Keratinocyte (primary cell): ENCODE data around the gene OBSL1. TPM values are rescaled to one million over a fixed set of nuclear protein-coding genes. Genes with fewer than 3 reads are reported as not detected.

Source experiments
- DNase-seq: peaks from one replicate; pipeline ENCODE4 v3.0.0-alpha.2; 2011; ENCODE audit warnings: low read depth, missing footprints, low spot score
- FAIRE-seq: peaks from 2 replicates; lab custom pipeline; 2011; peaks lifted over from hg19 to GRCh38; lab: Jason Lieb, UNC
- H2AFZ ChIP-seq: 2 replicates; pipeline ENCODE4 v1.6.0; 2012; ENCODE audit warnings: low read length, control low read depth, inconsistent platforms; ENCODE audit not compliant: control insufficient read depth
- H3K27ac ChIP-seq: 2 replicates; pipeline ENCODE4 v1.5.1; 2011; ENCODE audit warnings: low read length; ENCODE audit not compliant: control insufficient read depth, insufficient read depth
- H3K27me3 ChIP-seq: 3 replicates; pipeline ENCODE4 v1.6.0; 2011; ENCODE audit warnings: low read length; ENCODE audit not compliant: control insufficient read depth, insufficient read depth; ENCODE audit errors: extremely low read depth
- H3K36me3 ChIP-seq, 2 experiments: 2 replicates in 1 of 2; 3 replicates in 1 of 2; pipeline ENCODE4 v1.5.1; 2011; ENCODE audit warnings: low read length in 2 of 2, mild to moderate bottlenecking in 1 of 2; ENCODE audit not compliant: control insufficient read depth in 2 of 2, insufficient read depth in 2 of 2; ENCODE audit errors: extremely low read depth in 1 of 2
- H3K4me1 ChIP-seq: 3 replicates; pipeline ENCODE4 v1.5.1; 2011; ENCODE audit warnings: low read length; ENCODE audit not compliant: control insufficient read depth, insufficient read depth; ENCODE audit errors: extremely low read depth
- H3K4me2 ChIP-seq: 3 replicates; pipeline ENCODE4 v1.6.0; 2011; ENCODE audit warnings: low read depth, low read length; ENCODE audit not compliant: control insufficient read depth, insufficient read depth; ENCODE audit errors: extremely low read depth
- H3K4me3 ChIP-seq, 3 experiments: fragments of 200-600 bp in 1 of 3; sonication (generic) in 1 of 3; 2 replicates in 2 of 3; 3 replicates in 1 of 3; pipeline ENCODE4 v1.5.1; 2011 to 2016; ENCODE audit warnings: low read length in 3 of 3, mild to moderate bottlenecking in 3 of 3, control low read depth in 2 of 3, inconsistent platforms in 1 of 3, low read depth in 1 of 3, mixed read lengths in 1 of 3, mixed run types in 1 of 3, moderate library complexity in 1 of 3; ENCODE audit not compliant: control insufficient read depth in 2 of 3, insufficient read depth in 2 of 3; ENCODE audit errors: extremely low read depth in 1 of 3
- H3K79me2 ChIP-seq: 2 replicates; pipeline ENCODE4 v1.6.0; 2012; ENCODE audit warnings: low read length; ENCODE audit not compliant: control insufficient read depth, insufficient read depth
- H3K9ac ChIP-seq: 3 replicates; pipeline ENCODE4 v1.6.0; 2011; ENCODE audit warnings: low read length; ENCODE audit not compliant: control insufficient read depth, insufficient read depth; ENCODE audit errors: extremely low read depth
- H3K9me1 ChIP-seq: 3 replicates; pipeline ENCODE4 v1.6.0; 2011; ENCODE audit warnings: low read length; ENCODE audit not compliant: control insufficient read depth, insufficient read depth; ENCODE audit errors: extremely low read depth
- H3K9me3 ChIP-seq: 2 replicates; pipeline ENCODE4 v1.5.1; 2012; ENCODE audit warnings: low read depth, low read length; ENCODE audit not compliant: control insufficient read depth
- H4K20me1 ChIP-seq: 3 replicates; pipeline ENCODE4 v1.6.0; 2011; ENCODE audit warnings: low read length; ENCODE audit not compliant: control insufficient read depth, insufficient read depth; ENCODE audit errors: extremely low read depth
- CTCF ChIP-seq, 3 experiments: IDR thresholded peaks in 1 of 3; conservative IDR thresholded peaks in 1 of 3; optimal IDR thresholded peaks in 1 of 3; 2 replicates in 2 of 3; 3 replicates in 1 of 3; pipeline versions ENCODE3 to v1.5.1; 2011; ENCODE audit warnings: low read length in 3 of 3, mild to moderate bottlenecking in 3 of 3, moderate library complexity in 2 of 3, control low read depth in 1 of 3, inconsistent platforms in 1 of 3; ENCODE audit not compliant: insufficient read depth in 2 of 3; ENCODE audit errors: extremely low read depth in 1 of 3
- EZH2 ChIP-seq: IDR thresholded peaks from one replicate; pipeline ENCODE4 v1.6.1; 2012; ENCODE audit warnings: inconsistent platforms, mild to moderate bottlenecking, low read length, moderate library complexity
- dilution Hi-C: fragments of 300-500 bp; cut with MboI; formaldehyde crosslinking; loops from one replicate; pipeline ENCODE4 v1.7.0; 2020; ENCODE audit warnings: low sequenced_read_pairs; ENCODE audit not compliant: extremely low pct_ligation_motif_present
- polyA plus RNA-seq, 5 experiments: library from polyadenylated mRNA; depleted of rRNA in 3 of 5; stranded (reverse) in 3 of 5; stranded (forward) in 1 of 5; unstranded in 1 of 5; fragments of >200 nt; gene quantifications; 1 replicate in 1 of 5; 2 replicates in 3 of 5; 3 replicates in 1 of 5; pipeline versions ENCODE4 v1.2.1 to v1.2.3, GENCODE V29; 2011 to 2012; ENCODE audit warnings: missing spikeins in 2 of 5, low read depth in 1 of 5, low replicate concordance in 1 of 5

The OBSL1 gene
- polyA plus RNA-seq, 1 donor (not counting 4 experiments of a cell fraction or from before 2014, with no cell fraction given) = 9.3 TPM

- DNase-seq (no peak), FAIRE-seq (no peak)
- Histone ChIP-seq H3K27ac (no peak overlapping the region), H3K9me3 (no peaks in the 10 kb centered on the region), H3K36me3 (no peaks in the 10 kb centered on the region), H3K4me1 (peaks cover 8% of the 10 kb centered on the region), H3K79me2 (no peaks in the 10 kb centered on the region), H3K9ac (no peak overlapping the region), H3K4me3 (no peak overlapping the region), H4K20me1 (peaks cover 3% of the 10 kb centered on the region), H2AFZ (no peak overlapping the region), H3K27me3 (peaks cover 57% of the 10 kb centered on the region), H3K4me2 (no peak overlapping the region), H3K9me1 (no peaks in the 10 kb centered on the region)
- dilution Hi-C loops = no loop called here
- TF ChIP-seq CTCF (optimal IDR thresholded peaks at IDR 0.05 in 1 of 3, IDR thresholded peaks at IDR 0.05 in 1 of 3, conservative IDR thresholded peaks at IDR 0.05 in 1 of 3; ENCODE audit: extremely low read depth in 1 of 3, insufficient read depth in 2 of 3, low read length in 3 of 3) (no peak), EZH2 (no peak)
Measured at GRCh38 chr2:219524817-219525216, 46.5 kb downstream of the OBSL1 start.

GRCh38 chr2:219523031-219523671 is 48.2 kb downstream of the OBSL1 start:
- dilution Hi-C loops = no loop called here
- Histone ChIP-seq H2AFZ (peak overlapping the region; percentile 8), H4K20me1 (peaks cover 3% of the 10 kb centered on the region), H3K9me1 (no peaks in the 10 kb centered on the region), H3K4me2 (peak overlapping the region; percentile 51), H3K9ac (no peak overlapping the region), H3K27me3 (peaks cover 50% of the 10 kb centered on the region), H3K27ac (no peak overlapping the region), H3K4me3 (no peak overlapping the region), H3K79me2 (no peaks in the 10 kb centered on the region), H3K9me3 (no peaks in the 10 kb centered on the region), H3K4me1 (peaks cover 8% of the 10 kb centered on the region), H3K36me3 (no peaks in the 10 kb centered on the region)
- DNase-seq (no peak), FAIRE-seq (no peak)
- TF ChIP-seq EZH2 = no peak
- TF ChIP-seq CTCF (optimal IDR thresholded peaks at IDR 0.05 in 1 of 3, IDR thresholded peaks at IDR 0.05 in 1 of 3, conservative IDR thresholded peaks at IDR 0.05 in 1 of 3; ENCODE audit: extremely low read depth in 1 of 3, insufficient read depth in 2 of 3, low read length in 3 of 3) = peak in 1 of 3 experiments; percentile 11
